HG02798 (cell line): ENCODE results near the gene MSH5.
"Not testable (repeated sequence)": the region's sequence is repeated elsewhere in the genome, so short reads cannot be mapped to it uniquely, and the experiment has no call there.

Experiments
- ATAC-seq: cut with Tn5 transposase; IDR thresholded peaks from one replicate; pipeline ENCODE4 v1.9.1; 2021; ENCODE audit warnings: mild to moderate bottlenecking; ENCODE audit not compliant: unreplicated experiment, poor library complexity

Gene MSH5

DNA sequence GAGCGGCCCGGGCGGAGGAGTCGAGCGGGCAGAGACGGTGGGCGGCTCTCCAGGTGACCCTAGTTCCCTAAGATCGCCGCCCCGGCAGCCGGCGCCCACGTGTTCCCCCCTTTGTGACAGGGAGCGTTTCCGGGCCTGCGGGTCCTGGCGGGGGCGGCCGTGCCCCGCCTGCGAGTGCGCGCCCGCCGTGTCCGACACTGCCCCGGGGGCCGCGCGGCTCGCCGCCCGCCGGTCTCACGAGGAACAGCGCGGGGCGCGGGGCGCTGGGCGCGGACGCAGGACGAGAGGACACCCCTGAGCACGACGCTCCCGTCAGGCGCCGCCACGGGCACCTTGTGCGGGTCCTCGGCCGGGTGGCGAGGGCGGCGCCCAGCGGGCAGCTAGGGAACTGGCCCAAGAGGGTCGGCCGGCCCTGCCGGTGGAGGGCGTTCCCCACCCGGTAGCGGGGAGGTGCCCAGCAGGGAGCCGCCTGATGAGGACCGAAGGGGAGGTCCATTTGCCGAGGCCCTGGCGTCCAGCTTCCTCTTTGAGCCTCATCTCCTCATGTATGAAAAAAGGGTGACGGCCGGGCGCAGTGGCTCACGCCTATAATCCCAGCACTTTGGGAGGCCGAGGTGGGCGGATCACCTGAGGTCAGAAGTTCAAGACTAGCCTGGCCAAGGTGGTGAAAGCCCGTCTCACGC is 56.0 kb downstream of the MSH5 start, which contains the start of gene VARS1:
TSS of gene VARS1 (minus strand) at position 137 of the 683 bp plus-strand sequence. CDS start 535 bp downstream, outside the sequence.
- ATAC-seq: peak; percentile 92

GRCh38 chr6:31796993-31797385 is 57.2 kb downstream of the MSH5 start:
- no peak for ATAC-seq

DNA sequence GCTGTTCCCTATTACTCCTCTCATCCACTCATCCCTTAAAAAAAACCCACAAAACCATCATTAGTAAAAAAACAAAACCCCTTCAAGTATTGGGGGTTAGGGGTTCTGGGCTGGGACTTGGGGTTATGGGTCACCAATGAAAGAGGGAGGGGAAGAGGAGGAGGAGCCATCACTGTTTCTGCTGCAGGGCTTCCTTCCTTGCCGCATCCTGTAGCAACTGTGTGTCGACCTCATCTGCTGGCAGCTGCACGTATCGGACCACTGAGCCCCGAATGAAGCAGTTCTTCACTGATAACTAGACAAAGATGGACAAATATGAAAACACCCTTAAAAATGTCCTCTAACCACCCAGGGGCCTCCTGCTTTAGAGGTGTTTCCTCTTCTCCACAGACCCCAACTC is 57.8 kb downstream of the MSH5 start:
- ATAC-seq: no peak

DNA sequence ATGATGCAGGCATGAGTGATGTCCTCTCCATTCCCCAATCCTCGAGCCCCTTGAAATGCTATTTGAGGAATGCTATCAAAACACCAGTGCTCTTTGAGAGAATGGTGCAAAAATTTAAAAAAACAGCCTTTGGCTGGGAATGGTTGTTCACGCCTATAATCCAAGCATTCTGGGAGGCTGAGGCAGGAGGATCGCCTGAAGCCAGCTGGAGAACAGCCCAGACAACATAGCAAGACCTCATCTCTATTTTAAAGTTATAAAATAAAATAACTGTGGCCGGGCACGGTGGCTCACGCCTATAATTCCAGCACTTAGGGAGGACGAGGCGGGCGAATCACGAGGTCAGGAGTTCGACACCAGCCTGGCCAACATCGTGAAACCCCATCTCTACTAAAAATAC is 60.0 kb downstream of the MSH5 start:
- no peak for ATAC-seq

GRCh38 chr6:31801031-31801927 is 61.5 kb downstream of the MSH5 start:
- not testable (repeated sequence) for ATAC-seq

- no peak for ATAC-seq
These were observed 66.2 kb downstream of the MSH5 start for GRCh38 chr6:31805939-31806469.

DNA sequence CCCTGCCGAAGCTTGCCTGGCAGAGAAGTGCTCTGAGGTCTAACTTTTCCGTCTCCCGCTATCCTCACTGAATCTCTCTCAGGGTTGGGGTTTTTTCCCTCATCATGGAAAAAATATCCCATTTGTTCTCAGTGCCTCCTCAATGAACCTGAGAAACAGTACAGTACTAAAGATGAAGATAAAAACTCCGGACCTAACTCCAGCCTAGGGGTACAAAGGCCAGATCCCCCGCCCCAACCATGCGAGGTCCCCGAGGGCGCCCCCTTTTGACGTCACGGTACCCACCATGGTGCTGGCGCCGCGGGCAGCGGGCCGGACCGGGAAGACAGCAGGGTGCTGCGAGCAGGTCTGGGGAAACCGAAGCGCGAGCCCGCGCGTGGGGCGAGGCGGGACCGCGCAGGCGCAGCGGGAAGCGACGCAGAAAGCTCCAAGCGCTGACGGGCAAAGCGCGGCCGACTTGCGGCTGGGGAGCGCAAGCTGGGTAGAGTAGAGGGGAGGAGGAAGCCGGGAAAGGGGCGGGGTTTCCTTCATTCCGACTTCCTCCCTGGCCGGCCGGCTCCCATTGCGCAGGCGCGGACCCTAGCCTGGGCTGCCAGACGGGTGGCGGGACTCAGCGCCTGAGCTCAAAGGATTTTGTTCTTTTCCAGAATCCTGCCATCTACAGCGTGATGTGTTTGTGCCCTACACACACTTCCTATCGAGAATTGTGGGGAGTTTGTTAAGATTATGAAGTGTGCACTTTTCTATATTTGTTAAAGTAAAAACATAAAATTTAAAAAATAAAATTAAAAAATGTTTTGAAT is 66.9 kb downstream of the MSH5 start, which contains the start of gene LSM2:
TSS of gene LSM2 (minus strand) at position 497 of the 803 bp plus-strand sequence. CDS start at position 288, 209 bp downstream.
- ATAC-seq: peak; percentile 96

DNA sequence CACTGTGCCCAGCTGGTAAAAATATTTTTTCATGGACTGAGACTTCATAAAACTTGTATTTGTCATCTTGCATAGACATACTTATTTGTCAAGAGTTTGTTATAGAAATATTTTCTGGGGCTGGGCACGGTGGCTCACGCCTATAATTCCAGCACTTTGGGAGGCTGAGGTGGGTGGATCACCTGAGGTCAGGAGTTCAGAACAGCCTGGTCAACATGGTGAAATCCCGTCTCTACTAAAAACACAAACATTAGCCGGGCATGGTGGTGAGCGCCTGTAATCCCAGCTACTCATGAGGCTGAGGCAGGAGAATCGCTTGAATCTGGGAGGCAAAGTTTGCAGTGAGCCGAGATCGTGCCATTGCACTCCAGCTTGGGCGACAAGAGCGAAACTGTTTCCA is 68.8 kb downstream of the MSH5 start:
- not testable (repeated sequence) for ATAC-seq

- no peak for ATAC-seq
These were observed 71.8 kb downstream of the MSH5 start for GRCh38 chr6:31811645-31812044.
